Measurements from ENCODE around the gene HLA-DRA.

GRCh38 chr6:32401284-32401963, 38.3 kb upstream of the HLA-DRA start:
- TF ChIP-seq, protein P1, sequence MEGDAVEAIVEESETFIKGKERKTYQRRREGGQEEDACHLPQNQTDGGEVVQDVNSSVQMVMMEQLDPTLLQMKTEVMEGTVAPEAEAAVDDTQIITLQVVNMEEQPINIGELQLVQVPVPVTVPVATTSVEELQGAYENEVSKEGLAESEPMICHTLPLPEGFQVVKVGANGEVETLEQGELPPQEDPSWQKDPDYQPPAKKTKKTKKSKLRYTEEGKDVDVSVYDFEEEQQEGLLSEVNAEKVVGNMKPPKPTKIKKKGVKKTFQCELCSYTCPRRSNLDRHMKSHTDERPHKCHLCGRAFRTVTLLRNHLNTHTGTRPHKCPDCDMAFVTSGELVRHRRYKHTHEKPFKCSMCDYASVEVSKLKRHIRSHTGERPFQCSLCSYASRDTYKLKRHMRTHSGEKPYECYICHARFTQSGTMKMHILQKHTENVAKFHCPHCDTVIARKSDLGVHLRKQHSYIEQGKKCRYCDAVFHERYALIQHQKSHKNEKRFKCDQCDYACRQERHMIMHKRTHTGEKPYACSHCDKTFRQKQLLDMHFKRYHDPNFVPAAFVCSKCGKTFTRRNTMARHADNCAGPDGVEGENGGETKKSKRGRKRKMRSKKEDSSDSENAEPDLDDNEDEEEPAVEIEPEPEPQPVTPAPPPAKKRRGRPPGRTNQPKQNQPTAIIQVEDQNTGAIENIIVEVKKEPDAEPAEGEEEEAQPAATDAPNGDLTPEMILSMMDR (IDR thresholded peaks at IDR 0.05; ENCODE audit: poor library complexity) = no peak
- no peak for TF ChIP-seq EZH2phosphoT487 (IDR thresholded peaks at IDR 0.05; ENCODE audit: low read depth, severe bottlenecking, unreplicated experiment)

All from hepatocyte (in vitro differentiated cells).